GM21723 (cell line): ENCODE data around the gene MACROD2.
"Not testable (repeated sequence)": the region's sequence is repeated elsewhere in the genome, so short reads cannot be mapped to it uniquely, and the experiment has no call there.

ENCODE experiments used
- ATAC-seq: cut with Tn5 transposase; IDR thresholded peaks from one replicate; pipeline ENCODE4 v1.9.1; 2021; ENCODE audit warnings: mild to moderate bottlenecking, moderate library complexity; ENCODE audit not compliant: unreplicated experiment

Gene MACROD2

DNA sequence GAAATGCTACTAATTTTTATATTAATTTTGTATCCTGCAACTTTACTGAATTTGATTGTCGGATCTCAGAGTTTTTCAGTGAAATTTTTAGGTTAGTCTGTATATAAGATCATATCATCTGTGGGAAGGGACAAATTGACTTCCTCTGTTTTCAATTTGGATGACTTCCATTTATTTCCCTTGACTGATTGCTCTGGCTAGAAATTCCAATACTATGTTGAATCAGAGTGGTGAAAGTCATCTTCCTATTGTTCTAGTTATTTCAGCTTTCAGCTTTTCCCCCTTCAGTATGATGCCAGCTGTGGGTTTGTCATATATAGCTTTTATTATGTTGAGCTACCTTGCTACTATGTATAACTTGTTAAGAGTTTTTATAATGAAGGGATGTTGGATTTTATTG, 1806.7 kb downstream of the MACROD2 start:
- ATAC-seq = no peak

DNA sequence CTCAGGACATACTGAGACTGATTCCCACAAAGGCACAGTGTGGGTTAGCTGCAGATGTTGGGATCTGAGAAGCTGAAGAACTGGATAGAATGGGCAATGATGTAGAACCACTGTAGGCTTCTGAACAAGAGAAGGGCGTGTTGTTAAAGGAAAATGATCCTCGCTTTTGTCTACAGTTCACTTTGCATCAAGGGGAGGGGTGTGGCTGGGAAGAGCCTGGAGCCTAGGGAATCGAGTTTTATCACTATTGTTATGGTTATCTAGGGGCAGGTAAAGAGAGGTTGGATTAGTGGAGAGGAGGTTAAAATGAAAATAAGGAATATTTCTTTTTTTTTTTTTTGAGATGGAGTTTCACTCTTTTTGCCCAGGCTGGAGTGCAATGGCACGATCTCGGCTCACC, 1809.8 kb downstream of the MACROD2 start:
- ATAC-seq = no peak

DNA sequence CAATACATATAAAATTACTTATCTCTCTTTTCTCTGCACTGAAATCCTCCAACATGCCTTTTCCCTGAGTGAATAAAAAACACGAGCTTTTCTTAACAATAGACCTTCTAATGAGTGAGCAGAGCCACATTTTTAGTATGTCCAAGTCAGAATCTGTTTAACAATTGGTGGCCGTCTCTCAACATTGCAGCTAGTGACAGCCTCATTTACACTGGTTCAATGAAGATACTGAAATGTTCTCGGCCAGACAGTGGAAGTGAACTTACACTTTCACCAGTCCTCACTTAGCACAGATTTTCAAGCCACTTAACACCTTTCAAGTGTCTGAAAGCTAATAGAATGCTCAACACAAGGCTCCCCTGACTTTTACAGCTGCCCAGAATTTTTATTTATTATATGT, 1810.8 kb downstream of the MACROD2 start:
- ATAC-seq = no peak

DNA sequence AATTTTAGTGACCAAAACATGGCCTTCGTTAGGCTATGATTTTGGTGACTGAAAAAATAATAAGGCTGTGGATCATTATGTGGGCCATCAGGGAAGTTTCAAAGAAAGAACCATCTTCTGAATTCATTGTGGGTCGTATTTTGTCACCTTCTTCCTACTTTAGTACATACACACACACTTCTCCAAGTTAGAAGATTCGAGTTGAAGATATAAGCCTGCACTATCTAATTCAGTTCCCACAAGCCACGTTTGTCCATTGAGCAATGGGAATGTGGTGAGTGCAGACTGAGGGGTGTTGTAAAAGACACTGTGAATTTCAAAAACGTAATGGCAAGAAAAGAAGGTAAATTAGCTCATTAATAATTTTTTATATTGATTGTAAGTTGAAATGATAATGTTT, 1812.0 kb downstream of the MACROD2 start:
- no peak for ATAC-seq

DNA sequence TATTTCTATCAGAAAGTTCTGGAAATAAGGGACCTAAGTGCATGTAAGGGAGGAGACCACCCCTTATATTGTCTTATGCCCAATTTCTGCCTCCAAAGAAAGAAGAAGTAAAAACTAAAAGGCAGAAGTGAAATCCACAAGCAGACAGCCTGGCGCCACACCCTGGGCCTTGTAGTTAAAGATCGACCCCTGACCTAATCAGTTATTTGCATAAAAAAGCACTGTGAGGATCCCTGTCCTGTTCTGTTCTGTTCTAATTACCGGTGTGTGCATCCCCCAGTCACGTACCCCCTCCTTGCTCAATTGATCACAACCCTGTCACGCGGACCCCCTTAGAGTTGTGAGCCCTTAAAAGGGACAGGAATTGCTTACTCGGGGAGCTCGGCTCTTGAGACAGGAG, 1812.5 kb downstream of the MACROD2 start:
- ATAC-seq = not testable (repeated sequence)

DNA sequence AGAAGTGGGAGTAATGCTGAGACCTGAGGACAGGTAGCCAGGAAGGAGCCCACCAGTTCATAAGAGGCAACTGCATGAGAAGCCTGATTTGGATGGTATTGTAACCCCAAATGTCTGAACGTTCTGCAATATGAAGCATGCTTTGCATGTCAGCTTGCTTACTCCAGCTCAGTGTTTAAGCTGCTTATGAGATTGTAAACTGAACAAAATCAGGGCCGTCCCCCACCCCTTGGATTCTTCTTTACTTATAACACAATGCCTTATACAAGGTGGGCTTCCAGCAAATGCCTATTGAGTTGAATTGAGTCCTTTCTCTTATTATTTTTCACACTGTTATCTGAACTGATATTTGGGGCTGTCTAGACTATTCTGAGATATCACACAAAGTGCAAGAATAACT, 1816.6 kb downstream of the MACROD2 start:
- ATAC-seq = no peak

DNA sequence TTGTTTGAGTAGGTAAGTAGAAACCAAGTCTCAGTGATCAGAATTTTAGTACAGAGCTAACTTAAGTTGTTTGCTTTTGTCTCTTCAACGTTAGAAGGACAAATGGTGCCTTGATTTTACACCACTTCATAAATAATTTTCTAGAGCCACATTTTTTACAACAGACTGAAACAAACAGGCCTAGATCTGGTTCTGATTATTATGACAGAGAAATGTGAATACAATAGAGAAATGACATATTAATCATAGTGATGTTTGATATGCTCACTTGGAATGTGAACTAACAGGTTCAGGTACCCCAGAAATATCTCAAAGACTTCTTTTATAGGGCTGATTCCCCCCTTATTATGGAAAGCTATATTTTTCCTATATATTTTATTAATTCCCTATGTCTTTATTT, 1817.4 kb downstream of the MACROD2 start:
- no peak for ATAC-seq

DNA sequence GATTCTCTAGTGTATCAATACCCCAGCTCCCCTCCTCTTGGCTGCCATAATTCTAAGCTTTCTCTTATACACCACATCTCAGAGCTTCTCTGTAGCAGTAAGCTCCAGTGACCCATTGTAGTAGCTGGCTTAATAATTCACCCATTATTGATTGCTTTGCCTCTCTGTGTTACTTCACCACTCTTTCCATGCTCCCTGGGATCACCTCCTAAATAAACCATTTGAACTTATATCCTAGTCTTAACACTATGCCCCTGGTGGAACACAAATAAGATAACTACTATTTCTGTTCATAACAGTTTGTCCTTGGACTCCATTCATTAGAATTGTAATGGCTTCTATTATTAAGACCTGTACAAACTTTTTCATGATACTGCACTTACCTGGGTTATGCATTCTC, 1819.0 kb downstream of the MACROD2 start:
- ATAC-seq = no peak

DNA sequence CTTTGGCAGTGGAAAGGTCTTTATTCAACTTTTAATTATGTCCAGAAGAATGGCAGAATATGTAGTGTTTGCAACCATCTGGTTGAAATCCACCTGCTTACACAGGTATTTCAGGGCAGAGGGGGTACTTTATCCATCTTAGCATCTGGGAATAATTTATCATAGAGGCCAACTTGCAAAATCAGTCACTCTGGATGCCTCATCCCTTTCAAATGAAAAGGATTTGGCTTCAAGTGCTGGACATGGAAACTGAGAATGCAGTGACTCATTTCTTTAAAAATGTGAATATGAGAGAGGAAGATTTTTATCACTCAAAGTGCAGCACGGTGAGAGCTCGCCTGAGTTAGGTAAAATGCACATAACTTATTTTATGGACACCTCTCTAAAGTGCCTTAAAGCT, 1819.6 kb downstream of the MACROD2 start:
- ATAC-seq = no peak

DNA sequence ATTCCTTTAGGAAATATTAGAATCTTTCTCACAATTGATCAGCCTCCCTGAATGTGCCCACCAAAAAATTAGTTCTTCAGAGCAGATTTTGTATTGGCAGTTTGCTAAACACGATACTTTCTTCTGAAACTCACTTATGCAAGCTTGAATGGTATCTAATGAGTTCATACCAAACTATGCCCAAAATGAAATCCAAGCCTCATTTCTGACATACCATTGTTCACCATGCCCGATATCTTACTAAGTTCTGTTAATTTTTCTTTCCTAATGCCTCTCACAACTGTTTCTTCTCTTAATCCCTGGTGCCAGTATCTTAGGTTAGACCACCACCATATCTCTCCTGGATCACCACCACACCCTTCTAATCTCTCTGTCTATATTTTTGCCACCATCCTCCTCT, 1822.0 kb downstream of the MACROD2 start:
- no peak for ATAC-seq

DNA sequence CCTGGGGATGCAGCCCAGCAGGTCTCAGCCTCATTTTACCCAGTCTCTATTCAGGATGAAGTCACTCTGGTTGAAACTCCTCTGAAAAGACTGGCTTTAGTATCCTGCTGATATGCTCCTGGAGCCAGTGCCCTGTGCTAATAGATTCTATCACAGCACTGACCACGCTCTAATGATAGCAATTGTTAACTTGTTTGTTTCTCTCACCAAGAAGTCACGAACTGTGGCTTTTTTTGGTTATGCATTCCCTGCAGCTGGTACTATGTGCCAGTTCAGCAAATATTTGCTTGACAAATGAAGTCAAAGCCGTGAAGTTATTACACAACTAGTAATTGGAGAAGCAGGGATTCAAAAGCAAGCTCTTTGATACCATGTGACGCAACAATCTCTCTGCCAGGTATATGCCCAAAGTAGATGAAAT, 1823.3 kb downstream of the MACROD2 start:
- ATAC-seq = no peak

DNA sequence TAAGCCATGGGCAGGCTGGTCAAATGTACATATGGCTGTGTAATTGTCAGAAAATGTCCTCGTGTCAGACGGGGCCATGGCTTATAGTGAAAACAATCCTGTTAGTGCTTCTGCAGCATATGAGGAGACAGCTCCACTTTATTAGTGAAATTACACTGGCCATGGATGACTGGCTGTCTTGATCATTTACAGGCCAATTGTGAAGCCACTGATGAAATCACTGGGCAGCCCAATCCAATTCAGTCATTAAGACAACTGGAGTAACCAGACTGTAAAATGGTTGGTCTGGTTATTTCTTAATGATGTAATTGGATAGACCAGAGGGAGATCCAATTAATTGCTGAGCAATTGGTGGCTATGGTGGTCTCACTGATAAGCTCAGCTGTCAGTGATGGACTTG, 1828.4 kb downstream of the MACROD2 start:
- ATAC-seq = no peak

DNA sequence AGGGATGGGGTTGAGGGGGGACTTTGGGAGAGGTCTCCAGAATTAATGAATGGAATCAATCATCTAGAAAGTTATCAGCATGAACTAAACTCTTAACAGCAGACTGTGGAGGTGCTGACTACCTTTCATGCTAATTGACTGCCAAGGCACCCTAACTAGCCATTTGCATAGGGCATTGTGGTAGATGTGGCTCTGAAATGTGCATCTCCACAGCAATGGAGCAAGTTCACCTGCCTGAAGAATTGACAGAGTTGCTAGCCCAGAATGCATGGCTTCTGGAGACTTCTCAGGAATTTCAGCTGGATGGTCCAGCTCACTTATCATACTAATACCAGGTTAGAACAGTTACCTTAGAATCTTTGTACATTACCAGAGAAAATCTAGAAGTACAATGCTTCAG, 1832.3 kb downstream of the MACROD2 start:
- no peak for ATAC-seq

DNA sequence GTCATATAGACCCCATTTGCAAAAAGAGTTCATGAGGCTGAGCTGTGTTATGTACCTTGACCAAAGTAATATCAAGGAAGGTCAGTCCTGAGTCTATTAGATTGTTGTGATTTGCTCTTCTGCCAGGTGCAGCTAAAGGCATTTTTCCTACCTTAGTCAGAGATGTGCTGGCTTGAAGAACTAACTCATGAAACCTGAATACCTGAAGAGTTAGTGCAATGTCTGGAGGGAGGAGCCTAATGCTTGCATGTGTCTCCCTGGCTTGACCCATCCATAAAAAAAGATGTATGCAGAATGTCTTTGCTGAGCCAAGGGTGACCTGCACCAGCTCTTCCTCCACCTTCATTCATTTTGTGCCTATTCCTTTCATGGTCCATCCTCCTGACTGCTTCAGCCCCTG, 1835.9 kb downstream of the MACROD2 start:
- ATAC-seq = no peak

DNA sequence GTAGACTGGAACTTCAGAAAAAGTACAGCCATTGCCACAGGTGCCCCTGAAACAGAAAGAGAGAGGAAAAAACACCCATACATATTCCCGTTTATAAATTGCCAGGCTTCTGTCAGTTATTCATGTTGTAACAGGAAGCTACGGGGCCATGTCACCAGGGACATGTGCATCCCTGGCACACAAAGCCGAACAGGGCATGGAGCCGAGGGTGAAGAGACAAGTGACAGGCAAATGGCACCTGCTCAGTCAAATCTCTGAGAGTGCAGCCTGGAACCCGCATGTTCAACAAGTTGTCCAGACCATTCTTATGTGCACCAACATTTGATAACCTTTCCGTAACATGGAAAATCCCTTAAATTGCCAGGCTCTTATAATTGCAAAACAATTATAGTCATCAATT, 1837.2 kb downstream of the MACROD2 start:
- ATAC-seq = no peak

DNA sequence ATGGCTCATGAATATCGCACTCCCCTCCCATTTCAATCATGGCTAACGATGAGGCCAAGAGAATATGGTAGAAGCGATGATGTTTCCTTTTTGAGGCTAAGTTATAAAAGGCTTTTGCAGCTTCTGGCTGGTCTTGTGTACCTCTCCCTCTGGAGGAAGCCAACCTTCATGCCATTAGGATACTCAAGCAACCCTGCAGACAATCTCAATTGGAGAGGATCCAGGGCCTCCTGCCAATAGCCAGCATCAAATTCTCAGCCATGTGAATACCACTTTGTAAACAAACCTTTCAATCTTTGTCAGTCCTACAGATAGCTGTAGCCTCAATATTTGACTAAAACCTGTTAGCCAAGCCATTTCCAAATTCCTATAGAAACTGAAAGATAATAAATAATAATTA, 1839.5 kb downstream of the MACROD2 start:
- ATAC-seq = no peak

DNA sequence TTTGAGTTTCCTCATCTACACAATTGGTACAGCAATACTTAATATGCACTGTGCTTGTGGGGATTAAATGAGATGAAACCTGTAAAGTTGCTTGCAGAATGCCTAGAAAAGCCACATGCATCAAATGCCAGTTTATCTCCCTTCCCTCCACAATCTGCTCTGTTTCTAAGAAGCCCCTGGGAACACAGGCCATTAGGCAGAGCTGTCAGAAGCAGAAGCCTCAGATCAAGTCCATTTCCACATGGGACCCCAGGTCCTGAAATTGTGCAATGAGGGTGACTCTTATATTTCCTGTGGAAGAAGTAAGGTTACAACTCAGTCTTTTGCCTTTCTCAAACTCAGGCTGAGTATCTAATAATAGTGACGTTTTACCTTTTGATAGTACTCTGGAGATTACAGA, 1840.5 kb downstream of the MACROD2 start:
- ATAC-seq = no peak

DNA sequence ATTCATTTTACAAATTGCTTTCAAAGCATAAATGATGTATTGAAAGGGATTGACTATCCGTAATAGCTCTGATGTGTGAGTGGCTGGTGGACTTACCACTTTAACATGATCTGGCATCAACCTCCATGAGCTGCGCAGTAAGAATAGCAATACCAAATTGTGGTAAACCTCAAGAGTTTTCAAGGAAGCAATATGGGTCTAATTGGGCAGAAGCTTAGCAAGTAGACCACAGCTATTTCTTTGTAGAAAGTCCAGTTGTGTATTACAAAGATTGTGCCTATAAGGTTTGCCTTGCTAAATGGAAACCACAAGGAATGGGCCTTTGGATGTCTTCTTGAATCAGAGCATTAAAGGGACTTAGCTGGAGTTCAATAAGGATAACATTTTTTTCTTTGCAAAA, 1841.3 kb downstream of the MACROD2 start:
- no peak for ATAC-seq

DNA sequence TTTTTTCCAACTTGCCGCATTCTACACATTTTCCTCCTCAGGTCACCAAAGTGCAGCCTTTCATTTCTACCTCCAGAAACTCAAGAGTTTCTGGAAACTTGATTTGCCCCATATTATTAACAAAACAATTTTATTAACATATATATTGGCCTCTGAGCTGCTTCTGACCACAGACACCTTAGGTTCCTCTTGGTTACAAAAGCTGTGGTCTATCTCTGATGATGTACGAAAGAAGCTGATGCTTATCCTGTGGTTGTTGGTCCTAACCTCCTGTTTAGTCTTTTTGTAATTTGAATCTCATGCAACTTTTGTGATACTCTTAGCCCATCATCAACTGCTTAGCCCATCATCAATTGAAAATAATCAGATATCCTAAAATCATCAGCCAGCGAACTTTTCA, 1842.2 kb downstream of the MACROD2 start:
- ATAC-seq = no peak

DNA sequence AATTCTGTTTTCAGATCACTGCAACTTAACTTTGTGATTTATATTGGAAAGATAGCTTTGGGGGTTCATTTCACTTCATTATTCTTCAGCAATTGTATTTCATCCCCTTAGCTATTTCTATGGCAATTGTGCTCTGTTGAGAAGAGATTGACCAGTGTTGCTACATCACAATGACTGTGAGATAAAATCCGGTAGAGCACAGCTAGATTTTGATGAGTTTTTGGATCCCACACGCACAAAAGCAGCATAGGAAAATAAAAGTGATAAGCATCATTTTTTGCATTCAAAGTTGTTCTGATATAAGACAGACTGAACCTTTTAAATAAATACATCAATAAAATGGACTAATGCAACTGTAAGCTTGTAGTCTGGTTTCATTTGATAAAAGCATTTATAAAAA, 1843.2 kb downstream of the MACROD2 start:
- ATAC-seq = no peak

DNA sequence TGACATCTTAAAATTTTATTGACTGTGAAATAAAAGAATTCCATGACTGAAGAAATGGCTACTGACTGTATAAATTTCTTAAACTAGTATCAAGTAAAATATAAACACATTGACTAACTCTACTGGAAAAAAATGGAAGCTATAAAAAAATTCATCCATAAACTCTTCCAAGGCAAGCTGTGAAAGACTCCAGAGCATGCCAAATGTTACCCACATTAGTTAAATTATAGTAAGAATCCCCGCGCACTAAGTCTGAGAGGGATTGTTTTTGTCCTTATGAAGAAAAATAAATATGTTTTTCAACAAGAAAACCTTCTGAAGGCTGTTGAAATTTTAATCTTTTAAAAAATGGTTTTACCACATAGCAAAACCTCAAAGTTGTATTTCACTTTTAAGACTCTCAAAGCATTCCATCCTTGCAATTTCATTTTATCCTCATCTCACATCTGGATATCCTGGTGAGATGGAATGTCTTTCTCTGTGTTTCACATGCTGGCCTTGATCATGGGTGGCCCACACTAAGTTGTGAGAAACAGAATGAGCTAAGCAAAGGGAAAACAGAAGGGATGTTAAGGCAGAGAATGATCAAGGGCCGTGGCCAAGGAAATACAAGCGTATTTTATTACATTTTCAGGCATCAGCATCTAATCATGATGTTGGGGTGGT, 1845.5 kb downstream of the MACROD2 start:
- no peak for ATAC-seq

DNA sequence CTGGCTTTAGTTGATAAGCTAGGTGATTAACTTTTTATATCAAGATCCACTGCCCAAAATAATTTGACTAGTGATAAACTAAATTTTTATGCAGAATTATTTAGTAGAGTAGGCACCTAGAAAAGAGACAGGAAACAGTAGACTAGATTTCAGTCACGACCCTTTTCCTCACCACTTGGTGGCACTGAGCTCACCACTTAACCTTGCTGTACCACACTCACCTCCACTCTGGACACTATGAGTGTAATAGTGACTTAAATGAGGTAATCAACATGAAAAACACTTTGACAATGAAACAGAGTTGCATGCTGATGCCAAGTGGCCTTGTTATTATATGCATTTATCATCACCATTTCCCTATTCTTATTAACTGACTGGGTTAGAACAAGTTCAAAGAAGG, 1847.6 kb downstream of the MACROD2 start:
- peak; percentile 60 for ATAC-seq

DNA sequence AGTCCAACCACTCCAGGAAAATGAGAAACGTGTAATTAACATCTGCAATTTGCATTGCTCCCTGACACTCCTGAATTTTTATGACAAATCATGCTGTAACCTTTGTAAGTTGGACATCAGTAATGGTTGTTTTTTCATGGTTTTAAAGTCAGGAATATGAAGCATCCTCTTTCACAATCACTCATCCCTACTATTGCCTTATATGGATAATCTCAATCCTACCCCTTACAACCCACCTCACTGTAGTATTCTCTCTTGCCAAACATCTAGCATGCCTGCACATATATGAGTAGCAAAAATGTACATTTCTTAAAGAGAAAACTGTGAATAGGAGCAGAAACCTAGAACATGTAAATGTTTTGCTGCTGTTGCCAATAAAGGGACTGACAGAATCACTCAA, 1848.5 kb downstream of the MACROD2 start:
- ATAC-seq = no peak
